H1 (cell line): Measurements from ENCODE around the gene POLA1.

Experiments
- ATF2 ChIP-seq: IDR thresholded peaks from 2 replicates; pipeline ENCODE4 v1.6.1; 2012; ENCODE audit warnings: low read length, inconsistent platforms
- CTCF ChIP-seq, 3 experiments: IDR thresholded peaks; 1 replicate in 2 of 3; 2 replicates in 1 of 3; pipeline versions ENCODE4 v1.5.1 to v1.6.1; 2011; ENCODE audit warnings: low read length in 3 of 3, mild to moderate bottlenecking in 3 of 3, inconsistent platforms in 2 of 3, low read depth in 1 of 3, moderate library complexity in 1 of 3; ENCODE audit not compliant: insufficient read depth in 1 of 3; ENCODE audit errors: control extremely low read depth in 1 of 3
- EP300 ChIP-seq, 2 experiments: IDR thresholded peaks; 1 replicate in 1 of 2; 2 replicates in 1 of 2; pipeline ENCODE4 v1.6.1; 2011 to 2012; ENCODE audit warnings: low read depth in 2 of 2, low read length in 2 of 2, mild to moderate bottlenecking in 2 of 2, borderline replicate concordance in 1 of 2, inconsistent platforms in 1 of 2, moderate library complexity in 1 of 2
- SAP30 ChIP-seq: fragments of 300-600 bp; sonication (generic); IDR thresholded peaks from 2 replicates; pipeline ENCODE4 v1.7.1; 2012; ENCODE audit warnings: low read length, moderate library complexity, mild to moderate bottlenecking, inconsistent platforms; ENCODE audit not compliant: insufficient read depth, insufficient replicate concordance
- SP4 ChIP-seq: IDR thresholded peaks from 2 replicates; pipeline ENCODE4 v1.6.1; 2012; ENCODE audit warnings: low read length, inconsistent platforms
- SRF ChIP-seq: IDR thresholded peaks from 2 replicates; pipeline ENCODE4 v1.6.1; 2011; ENCODE audit warnings: mild to moderate bottlenecking, low read depth, low read length, moderate library complexity

GRCh38 chrX:25011589-25012432, 318.1 kb downstream of the POLA1 start:
- TF ChIP-seq CTCF (IDR thresholded peaks at IDR 0.05; ENCODE audit: control extremely low read depth in 1 of 3, insufficient read depth in 1 of 3, low read depth in 1 of 3, low read length in 3 of 3) = no peak
- no peak for TF ChIP-seq SAP30
- no peak for TF ChIP-seq SP4
- no peak for TF ChIP-seq SRF
- no peak for TF ChIP-seq ATF2
- TF ChIP-seq EP300 (IDR thresholded peaks at IDR 0.05; ENCODE audit: borderline replicate concordance in 1 of 2, low read depth in 2 of 2, low read length in 2 of 2) = no peak
